ENCODE data around the gene DAAM1.

DAAM1 gene

DNA sequence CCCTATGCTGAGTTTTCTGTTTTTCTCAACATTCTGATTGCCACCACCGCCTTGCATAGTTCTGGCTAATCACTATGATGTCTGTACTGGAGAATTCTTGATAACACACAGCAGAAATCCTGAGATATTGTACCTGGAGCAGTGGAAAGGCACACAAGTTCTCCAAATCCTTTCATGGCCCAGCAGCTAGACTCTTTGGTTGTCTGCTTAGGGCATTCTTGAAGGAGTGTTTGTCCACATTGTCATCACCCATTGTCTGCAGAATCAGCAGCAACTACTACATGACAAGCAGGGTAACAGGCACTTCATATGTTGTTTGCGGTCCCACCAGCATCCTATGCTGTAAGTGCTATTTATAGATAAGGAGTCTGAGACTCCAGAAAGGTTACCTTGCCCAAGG is 128.9 kb downstream of the DAAM1 start:
- no peak for DNase-seq

GRCh38 chr14:59317798-59318505 is 129.5 kb downstream of the DAAM1 start:
- DNase-seq: no peak

GRCh38 chr14:59318908-59319307 is 130.4 kb downstream of the DAAM1 start:
- DNase-seq: no peak

GRCh38 chr14:59320361-59320760 is 131.9 kb downstream of the DAAM1 start:
- no peak for DNase-seq

GRCh38 chr14:59320763-59321625 is 132.5 kb downstream of the DAAM1 start:
- DNase-seq: no peak

- DNase-seq: no peak
Observed at GRCh38 chr14:59321626-59321949, 133.1 kb downstream of the DAAM1 start.

DNA sequence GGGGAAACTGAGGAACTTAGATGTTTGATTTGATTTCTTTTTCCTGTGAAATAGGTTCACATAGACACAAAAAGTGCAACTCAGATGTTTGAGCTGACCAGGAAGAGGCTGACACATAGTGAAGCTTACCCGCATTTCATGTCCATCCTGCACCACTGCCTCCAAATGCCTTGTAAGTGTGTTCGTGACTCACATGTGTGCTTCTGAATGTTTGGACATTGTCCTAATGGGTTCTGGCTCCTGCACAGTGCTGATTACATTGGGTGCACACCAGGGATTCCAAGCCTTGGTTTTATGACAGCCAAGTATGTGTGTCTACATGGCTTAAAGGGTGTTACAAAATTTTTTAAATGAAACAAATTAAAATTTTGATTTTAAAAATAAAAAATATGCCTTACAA is 137.4 kb downstream of the DAAM1 start:
- DNase-seq: no peak

- no peak for DNase-seq
Observed at GRCh38 chr14:59328454-59328853, 140.0 kb downstream of the DAAM1 start.

DNA sequence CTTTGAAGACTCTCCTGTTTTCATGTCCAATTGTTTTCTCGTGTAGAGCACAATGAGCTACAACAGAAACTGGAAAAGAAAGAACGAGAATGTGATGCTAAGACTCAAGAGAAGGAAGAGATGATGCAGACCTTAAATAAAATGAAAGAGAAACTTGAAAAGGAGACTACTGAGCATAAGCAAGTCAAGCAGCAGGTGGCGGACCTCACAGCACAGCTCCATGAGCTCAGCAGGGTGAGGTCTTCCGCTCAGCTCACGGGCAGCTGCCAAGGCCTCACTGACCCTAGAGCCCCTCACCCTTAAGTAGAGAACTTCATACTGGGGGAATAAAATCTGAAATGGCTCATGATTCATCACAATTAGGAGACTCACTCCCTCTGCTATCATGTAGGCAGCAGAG is 142.0 kb downstream of the DAAM1 start:
- no peak for DNase-seq

DNA sequence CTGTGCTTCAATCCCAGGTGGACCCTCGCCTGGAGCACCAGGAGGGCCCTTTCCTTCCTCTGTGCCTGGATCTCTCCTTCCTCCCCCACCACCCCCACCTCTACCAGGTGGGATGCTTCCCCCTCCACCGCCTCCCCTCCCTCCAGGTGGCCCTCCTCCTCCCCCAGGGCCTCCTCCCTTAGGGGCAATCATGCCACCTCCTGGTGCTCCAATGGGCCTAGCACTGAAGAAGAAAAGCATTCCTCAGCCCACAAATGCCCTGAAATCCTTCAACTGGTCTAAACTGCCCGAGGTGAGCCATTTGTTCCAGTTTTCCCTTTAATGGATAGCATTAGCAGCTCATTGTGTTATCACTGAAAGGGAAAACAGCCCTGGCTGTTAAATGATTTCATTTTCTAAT is 142.8 kb downstream of the DAAM1 start:
- DNase-seq: no peak

DNA sequence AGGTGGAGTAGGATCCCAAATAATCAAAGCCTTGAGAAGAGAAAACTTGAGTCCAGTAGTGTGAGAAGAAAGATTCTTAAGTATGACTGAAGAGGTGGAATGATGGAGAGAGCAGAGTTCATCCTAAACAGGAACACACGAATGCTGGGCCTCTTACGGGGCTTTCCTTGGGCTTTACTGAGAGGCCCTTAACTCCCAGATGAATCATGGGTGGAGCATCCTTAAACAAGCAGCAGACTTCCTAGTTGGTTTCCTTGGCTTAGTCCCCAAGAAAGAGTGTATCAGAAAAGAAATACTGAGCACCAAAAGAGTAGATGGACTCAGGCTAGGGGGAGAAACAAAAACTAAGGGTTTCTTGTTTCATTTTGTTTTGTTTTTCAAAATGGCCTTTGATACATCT is 144.3 kb downstream of the DAAM1 start:
- DNase-seq: no peak

GRCh38 chr14:59333235-59333634 is 144.8 kb downstream of the DAAM1 start:
- no peak for DNase-seq

DNA sequence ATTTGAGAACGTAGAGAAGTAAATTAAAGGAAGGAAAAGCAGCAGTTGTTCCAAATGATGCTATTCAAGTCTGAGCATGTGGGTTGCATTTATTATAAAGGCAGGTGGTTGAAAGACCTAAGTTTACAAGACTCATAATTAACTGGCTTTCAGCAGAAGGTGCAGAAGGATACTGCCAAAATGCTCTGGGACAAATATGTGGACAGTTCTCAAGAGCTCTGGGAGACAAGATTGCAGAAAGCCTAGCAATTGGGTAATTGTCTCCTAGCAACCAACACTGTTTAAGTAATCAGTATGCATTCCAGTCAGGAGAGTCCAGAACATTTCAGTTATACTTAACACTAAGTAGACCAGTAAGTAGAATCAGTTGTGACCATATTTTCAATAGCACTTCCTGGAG is 145.2 kb downstream of the DAAM1 start:
- DNase-seq: no peak

DNA sequence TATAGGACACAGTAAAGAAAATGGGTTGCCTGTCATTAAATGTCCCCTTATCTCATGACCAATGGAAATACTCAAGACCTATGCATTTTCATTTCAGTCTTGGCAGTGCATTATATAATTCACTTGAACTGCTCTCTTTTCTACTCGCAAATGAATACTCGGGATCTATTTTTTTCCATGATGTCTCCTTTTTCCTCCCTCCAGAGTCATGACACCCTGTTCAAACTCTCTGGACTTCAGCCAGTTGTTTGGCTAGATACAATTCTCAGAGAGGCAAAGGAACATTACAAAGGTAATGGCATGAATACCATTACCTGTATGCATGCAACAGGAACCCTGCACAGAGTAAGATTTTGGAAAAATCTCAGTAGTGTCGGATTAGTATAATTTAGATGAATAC is 145.8 kb downstream of the DAAM1 start:
- no peak for DNase-seq

GRCh38 chr14:59336098-59336497 is 147.6 kb downstream of the DAAM1 start:
- DNase-seq: no peak

DNA sequence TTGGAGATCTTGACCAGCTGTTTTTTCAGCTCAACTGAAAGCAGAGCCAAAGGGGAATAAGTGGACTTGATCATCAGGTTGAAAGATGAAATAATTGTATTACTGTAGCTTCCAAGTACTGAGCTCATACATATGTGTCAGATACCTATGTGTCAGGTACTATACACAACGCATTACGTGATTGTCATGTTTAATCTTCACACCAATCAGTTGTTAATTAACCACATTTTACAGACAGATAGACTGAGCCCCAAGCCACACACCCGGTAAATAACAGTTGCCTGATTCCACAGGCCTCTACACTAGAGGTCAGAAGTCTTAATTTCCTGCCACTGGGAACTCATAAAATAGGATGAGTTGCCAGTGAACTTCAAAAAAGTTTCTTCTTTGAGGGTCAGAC is 148.2 kb downstream of the DAAM1 start:
- no peak for DNase-seq

GRCh38 chr14:59337141-59337611 is 148.7 kb downstream of the DAAM1 start:
- no peak for DNase-seq

DNA sequence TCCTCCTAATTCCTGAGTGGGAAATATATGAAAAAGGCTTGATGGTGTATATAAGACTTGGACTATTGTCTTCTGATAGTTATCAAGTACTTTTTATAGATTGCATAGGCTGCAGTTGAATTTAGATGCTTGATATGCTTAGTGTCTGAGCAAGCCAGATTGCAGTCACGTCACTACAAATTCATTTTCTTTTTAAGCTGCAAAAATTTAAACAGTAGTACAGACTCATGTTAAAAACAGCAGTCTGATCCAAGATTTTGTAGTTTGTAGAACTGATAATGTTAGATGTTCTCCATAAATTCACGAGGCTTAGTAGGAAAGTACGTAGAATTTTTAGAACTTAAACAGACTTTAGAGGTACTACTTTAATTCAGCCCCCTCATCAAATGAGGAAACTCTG is 150.3 kb downstream of the DAAM1 start:
- DNase-seq: no peak

DNA sequence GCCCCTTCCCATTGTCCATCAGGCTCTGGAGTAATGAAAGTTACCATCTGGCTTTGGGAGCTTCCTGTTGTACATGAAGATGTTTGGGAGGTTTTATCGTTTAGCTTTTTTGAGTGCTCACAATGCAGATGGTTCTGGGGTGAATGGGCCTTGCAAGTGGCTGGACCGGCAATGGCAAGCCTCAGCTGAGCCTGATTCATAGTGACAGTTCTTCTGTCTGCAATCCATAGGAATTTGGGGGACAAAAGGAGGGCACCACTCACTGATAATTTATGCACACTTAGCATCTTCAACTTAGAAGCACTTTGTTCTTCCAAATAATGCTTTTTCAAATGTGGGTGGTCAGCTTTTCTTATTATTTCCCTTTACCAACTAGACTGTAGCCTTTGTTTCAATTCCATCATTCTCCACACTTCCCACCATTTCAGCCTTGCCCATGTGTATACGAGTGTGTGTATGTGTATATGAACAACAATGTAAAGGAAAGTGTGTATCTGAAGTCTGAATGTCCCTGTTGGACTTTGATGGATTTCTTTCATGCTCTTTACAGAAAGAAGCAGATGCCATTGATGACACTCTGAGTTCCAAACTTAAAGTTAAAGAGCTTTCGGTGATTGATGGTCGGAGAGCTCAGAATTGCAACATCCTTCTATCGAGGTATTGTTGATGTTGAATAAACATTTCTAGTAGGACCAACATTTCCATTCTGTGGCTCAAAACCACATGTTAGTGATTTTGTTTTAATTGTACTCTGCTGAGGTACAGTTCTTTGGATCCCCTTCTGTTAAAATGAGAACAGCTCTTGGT is 151.3 kb downstream of the DAAM1 start:
- DNase-seq: no peak

DNA sequence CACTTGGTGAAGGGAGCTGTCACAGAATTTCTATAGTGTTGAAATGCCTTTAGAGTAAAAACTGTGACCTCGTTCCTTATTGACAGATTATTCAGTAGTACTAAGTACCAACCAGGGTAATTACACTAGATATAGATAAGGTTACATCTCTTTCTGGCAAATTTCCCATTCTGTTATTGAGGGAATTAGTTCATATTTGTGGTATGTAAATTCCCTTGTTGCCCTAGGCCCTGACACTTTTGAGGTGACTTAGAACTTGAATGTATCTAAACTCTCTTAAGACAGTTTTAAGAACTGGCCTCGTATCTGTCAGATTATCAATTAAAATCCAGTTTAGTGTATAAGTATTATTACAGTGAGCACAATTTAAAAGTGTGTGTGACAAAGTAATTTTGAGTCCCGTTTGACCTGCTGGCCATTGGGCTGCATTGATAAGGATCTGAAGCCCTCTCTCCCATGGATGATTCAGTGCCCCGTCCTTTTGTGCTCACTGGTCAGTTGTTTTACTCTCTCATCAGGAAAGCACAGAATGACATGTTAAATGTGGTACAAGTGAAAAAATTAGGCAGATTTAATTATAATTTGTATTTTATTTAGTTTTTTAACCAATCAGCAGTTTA is 153.5 kb downstream of the DAAM1 start:
- no peak for DNase-seq

DNA sequence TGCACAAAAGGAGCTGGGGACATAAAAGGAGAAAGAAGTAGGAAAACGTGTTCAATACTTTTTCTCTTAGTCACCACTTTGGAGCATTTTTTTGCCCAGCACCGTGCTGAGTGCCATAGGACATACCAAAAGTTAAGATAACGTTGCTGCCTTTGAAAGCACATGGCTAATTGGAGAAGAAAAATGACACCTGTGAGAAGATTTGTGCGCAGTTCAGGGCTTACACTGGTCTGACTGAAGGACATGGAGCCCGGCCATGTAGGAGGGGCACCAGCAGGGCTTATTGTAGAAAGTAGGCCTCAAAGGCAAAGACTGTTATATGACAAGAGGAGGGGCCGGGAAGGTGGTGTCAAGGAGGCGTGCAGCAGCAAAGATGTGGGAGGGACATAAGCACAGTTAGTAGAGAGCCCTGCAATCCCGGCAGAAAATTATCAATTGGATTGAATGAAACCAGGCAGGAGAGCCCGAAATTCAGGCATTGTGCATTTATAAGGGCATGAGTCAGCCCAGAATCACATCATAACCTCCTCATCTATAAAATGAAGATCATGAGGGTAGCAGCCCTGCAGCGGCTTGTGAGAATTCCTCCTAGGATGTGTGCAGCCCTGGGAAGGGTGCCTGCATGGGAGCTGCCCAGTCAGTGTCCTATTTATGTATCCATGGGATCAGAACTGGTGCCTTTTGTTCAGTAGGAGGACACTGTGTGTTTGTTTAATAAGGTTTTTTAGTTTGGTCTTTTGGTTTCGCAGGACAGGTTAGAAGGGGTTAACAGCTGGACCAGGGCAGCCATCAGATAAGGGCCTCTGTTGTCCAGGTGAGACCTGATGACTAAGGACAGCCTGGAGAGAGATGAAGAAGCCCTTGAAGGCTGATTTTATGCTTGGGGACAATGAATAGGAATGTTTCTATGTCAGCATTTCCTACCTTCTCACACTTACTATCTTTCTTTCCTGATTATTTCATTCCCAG is 154.3 kb downstream of the DAAM1 start:
- DNase-seq: no peak

GRCh38 chr14:59343585-59343984 is 155.1 kb downstream of the DAAM1 start:
- DNase-seq: no peak
